Osteoblast (primary cell): Measurements from ENCODE around the gene CREG2. TPM values are rescaled to one million over a fixed set of nuclear protein-coding genes. Genes with fewer than 3 reads are reported as not detected.
A peak's percentile ranks its signal among the peaks of the same experiment; 100 is the strongest.

Experiments
- DNase-seq: peaks from one replicate; pipeline ENCODE4 v3.0.0; 2011; ENCODE audit warnings: low spot score, mixed read lengths; ENCODE audit not compliant: insufficient read length; ENCODE audit errors: missing footprints
- H2AFZ ChIP-seq: 2 replicates; pipeline ENCODE4 v1.6.0; 2011; ENCODE audit warnings: mild to moderate bottlenecking, low read length
- H3K27ac ChIP-seq: 2 replicates; pipeline ENCODE4 v1.5.1; 2011; ENCODE audit warnings: mild to moderate bottlenecking, low read depth, low read length, moderate library complexity
- H3K27me3 ChIP-seq: 2 replicates; pipeline ENCODE4 v1.6.0; 2012; ENCODE audit warnings: mild to moderate bottlenecking, control low read depth, inconsistent platforms, low read length, moderate library complexity; ENCODE audit not compliant: insufficient read depth
- H3K36me3 ChIP-seq: 2 replicates; pipeline ENCODE4 v1.5.1; 2011; ENCODE audit warnings: mild to moderate bottlenecking, low read length, control low read depth, moderate library complexity; ENCODE audit not compliant: insufficient read depth
- H3K4me1 ChIP-seq: 2 replicates; pipeline ENCODE4 v1.5.1; 2011; ENCODE audit warnings: mild to moderate bottlenecking, low read length, control low read depth, moderate library complexity; ENCODE audit not compliant: insufficient read depth
- H3K4me2 ChIP-seq: 2 replicates; pipeline ENCODE4 v1.6.0; 2011; ENCODE audit warnings: mild to moderate bottlenecking, low read length; ENCODE audit not compliant: insufficient read depth
- H3K4me3 ChIP-seq: fragments of 200-600 bp; sonication (generic); 3 replicates; pipeline ENCODE4 v1.5.1; 2012; ENCODE audit warnings: mild to moderate bottlenecking, low read length, inconsistent platforms; ENCODE audit not compliant: insufficient read depth
- H3K79me2 ChIP-seq: 2 replicates; pipeline ENCODE4 v1.6.0; 2012; ENCODE audit warnings: mild to moderate bottlenecking, low read length, control low read depth, inconsistent platforms; ENCODE audit not compliant: insufficient read depth
- H3K9me3 ChIP-seq: 2 replicates; pipeline ENCODE4 v1.5.1; 2011; ENCODE audit warnings: low read depth, low read length, control low read depth
- H4K20me1 ChIP-seq: 2 replicates; pipeline ENCODE4 v1.6.0; 2012; ENCODE audit warnings: mild to moderate bottlenecking, low read length, control low read depth; ENCODE audit not compliant: insufficient read depth
- CTCF ChIP-seq: IDR thresholded peaks from 2 replicates; pipeline ENCODE4 v1.5.1; 2011; ENCODE audit warnings: mild to moderate bottlenecking, low read depth, low read length, moderate library complexity; ENCODE audit errors: extremely low read depth
- total RNA-seq: library from RNA; depleted of rRNA; stranded (reverse); fragments of >200 nt; gene quantifications from 2 replicates; pipeline ENCODE4 v1.2.3, GENCODE V29; 2012

CREG2 gene
- total RNA-seq, 1 donor, result 0.36 TPM

GRCh38 chr2:101307950-101308431, 79.3 kb downstream of the CREG2 start:
- TF ChIP-seq CTCF, result no peak
- H3K4me1 ChIP-seq, result peaks cover 21% of the 10 kb centered on the region
- no peaks in the 10 kb centered on the region for H3K36me3 ChIP-seq
- peak overlapping the region; percentile 64 for H3K27ac ChIP-seq
- peaks cover 37% of the 10 kb centered on the region for H4K20me1 ChIP-seq
- H2AFZ ChIP-seq, result peak overlapping the region; percentile 77
- H3K4me2 ChIP-seq, result peak overlapping the region; percentile 96
- peaks cover 57% of the 10 kb centered on the region for H3K79me2 ChIP-seq
- no peaks in the 10 kb centered on the region for H3K27me3 ChIP-seq
- H3K9me3 ChIP-seq, result no peaks in the 10 kb centered on the region
- H3K4me3 ChIP-seq, result peak overlapping the region; percentile 87
- DNase-seq, result no peak

- H3K27ac ChIP-seq, result peak overlapping the region; percentile 64
- no peaks in the 10 kb centered on the region for H3K9me3 ChIP-seq
- H2AFZ ChIP-seq, result peak overlapping the region; percentile 77
- H4K20me1 ChIP-seq, result peaks cover 39% of the 10 kb centered on the region
- DNase-seq, result no peak
- H3K79me2 ChIP-seq, result peaks cover 62% of the 10 kb centered on the region
- peaks cover 21% of the 10 kb centered on the region for H3K4me1 ChIP-seq
- no peaks in the 10 kb centered on the region for H3K27me3 ChIP-seq
- peak overlapping the region; percentile 96 for H3K4me2 ChIP-seq
- no peak for TF ChIP-seq CTCF
- no peaks in the 10 kb centered on the region for H3K36me3 ChIP-seq
- peak overlapping the region; percentile 87 for H3K4me3 ChIP-seq
Measured at GRCh38 chr2:101307503-101307902, 79.8 kb downstream of the CREG2 start.

GRCh38 chr2:101306410-101306809, 80.9 kb downstream of the CREG2 start:
- no peaks in the 10 kb centered on the region for H3K9me3 ChIP-seq
- H4K20me1 ChIP-seq, result peaks cover 39% of the 10 kb centered on the region
- H3K4me1 ChIP-seq, result peaks cover 21% of the 10 kb centered on the region
- H3K4me2 ChIP-seq, result peak overlapping the region; percentile 96
- peak overlapping the region; percentile 87 for H3K4me3 ChIP-seq
- peaks cover 73% of the 10 kb centered on the region for H3K79me2 ChIP-seq
- H2AFZ ChIP-seq, result no peak overlapping the region
- TF ChIP-seq CTCF, result no peak
- no peaks in the 10 kb centered on the region for H3K36me3 ChIP-seq
- no peak for DNase-seq
- H3K27ac ChIP-seq, result peak overlapping the region; percentile 64
- no peaks in the 10 kb centered on the region for H3K27me3 ChIP-seq

GRCh38 chr2:101305492-101306078, 81.7 kb downstream of the CREG2 start:
- peaks cover 80% of the 10 kb centered on the region for H3K79me2 ChIP-seq
- no peaks in the 10 kb centered on the region for H3K36me3 ChIP-seq
- peak overlapping the region; percentile 96 for H3K4me2 ChIP-seq
- H3K9me3 ChIP-seq, result no peaks in the 10 kb centered on the region
- peak overlapping the region; percentile 87 for H3K4me3 ChIP-seq
- peaks cover 43% of the 10 kb centered on the region for H4K20me1 ChIP-seq
- no peak for TF ChIP-seq CTCF
- no peaks in the 10 kb centered on the region for H3K27me3 ChIP-seq
- peak overlapping the region; percentile 64 for H3K27ac ChIP-seq
- peaks cover 21% of the 10 kb centered on the region for H3K4me1 ChIP-seq
- no peak overlapping the region for H2AFZ ChIP-seq
- peak; percentile 73 for DNase-seq
